ENCODE data around the gene PRICKLE2.

Gene PRICKLE2

GRCh38 chr3:64187065-64187959 lies 38.0 kb downstream of the PRICKLE2 start:
- no peak for DNase-seq

- DNase-seq: no peak
Observed at GRCh38 chr3:64186667-64187064, 38.6 kb downstream of the PRICKLE2 start.

DNA sequence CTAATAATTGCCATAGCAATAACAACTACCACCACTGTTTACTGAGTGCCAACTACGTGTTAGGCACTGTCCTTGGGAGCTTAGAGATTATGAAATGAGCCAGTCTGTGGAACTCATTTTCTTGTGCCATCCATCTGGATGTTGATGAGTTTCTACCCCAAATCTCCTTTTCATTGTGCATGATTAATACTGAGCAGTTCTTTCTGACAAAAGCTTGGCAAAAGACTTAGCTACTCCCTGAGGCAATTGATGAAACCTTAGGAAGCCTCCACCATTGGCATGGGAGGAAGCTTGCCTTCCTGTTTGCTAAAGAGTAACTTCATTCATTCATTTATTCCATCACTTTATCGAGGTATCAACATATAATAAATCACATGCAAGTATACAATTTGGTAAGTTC lies 39.8 kb downstream of the PRICKLE2 start:
- DNase-seq: no peak

GRCh38 chr3:64184621-64185020 lies 40.6 kb downstream of the PRICKLE2 start:
- DNase-seq: no peak

GRCh38 chr3:64179860-64180259 lies 45.4 kb downstream of the PRICKLE2 start:
- no peak for DNase-seq

GRCh38 chr3:64179249-64179648 lies 46.0 kb downstream of the PRICKLE2 start:
- DNase-seq: no peak

GRCh38 chr3:64178419-64178818 lies 46.8 kb downstream of the PRICKLE2 start:
- no peak for DNase-seq

DNA sequence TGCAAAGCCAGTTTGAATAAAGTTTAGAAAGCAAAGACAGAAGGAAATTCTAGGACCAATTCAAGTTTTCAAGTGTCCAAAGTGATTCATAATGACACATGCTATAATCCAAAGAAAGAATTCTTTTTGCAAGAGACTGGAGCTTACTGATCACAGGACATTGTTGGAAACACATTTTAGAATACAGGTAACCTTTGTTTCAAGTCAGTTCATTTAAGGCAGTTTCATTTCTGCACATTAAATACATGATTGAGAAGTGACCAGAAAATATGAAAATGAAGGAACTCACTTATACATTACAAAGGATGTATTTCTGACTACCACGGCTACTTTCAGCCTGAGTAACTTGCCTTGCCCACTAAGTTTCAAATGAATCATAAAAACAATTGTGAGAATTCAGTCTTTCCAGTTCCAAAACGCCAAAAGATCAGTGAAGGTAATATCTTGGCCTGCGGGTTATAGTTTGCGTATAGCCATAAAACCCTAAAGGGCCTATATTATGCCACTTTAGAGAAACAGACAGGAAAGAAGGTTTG lies 48.7 kb downstream of the PRICKLE2 start:
- DNase-seq: no peak

GRCh38 chr3:64174328-64174727 lies 50.9 kb downstream of the PRICKLE2 start:
- DNase-seq: no peak

DNA sequence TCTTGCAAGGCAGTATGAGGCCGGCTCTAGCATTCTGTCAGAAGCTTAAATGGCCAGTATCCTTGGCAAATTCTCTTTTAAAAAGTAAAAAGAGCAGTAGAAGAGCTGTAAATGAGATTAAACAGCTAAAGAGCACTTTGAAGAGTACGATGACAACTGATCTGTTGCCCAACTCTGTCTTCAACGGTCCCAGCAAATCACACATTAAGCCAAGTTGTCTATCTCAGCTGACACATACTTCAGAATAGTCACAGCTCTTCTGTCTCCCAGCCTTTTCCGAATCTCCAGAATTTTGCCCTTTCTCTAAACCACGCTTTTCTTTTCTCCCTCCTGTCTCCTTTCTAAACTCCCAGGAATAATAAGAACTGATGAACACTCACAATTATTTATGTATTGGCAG lies 51.7 kb downstream of the PRICKLE2 start:
- no peak for DNase-seq

- no peak for DNase-seq
Observed at GRCh38 chr3:64170270-64170669, 55.0 kb downstream of the PRICKLE2 start.

- no peak for DNase-seq
Observed at GRCh38 chr3:64167868-64168267, 57.4 kb downstream of the PRICKLE2 start.

GRCh38 chr3:64167351-64167750 lies 57.9 kb downstream of the PRICKLE2 start:
- DNase-seq: no peak

- no peak for DNase-seq
Observed at GRCh38 chr3:64166584-64167162, 58.6 kb downstream of the PRICKLE2 start.

GRCh38 chr3:64164349-64164748 lies 60.9 kb downstream of the PRICKLE2 start:
- DNase-seq: no peak

GRCh38 chr3:64163755-64164148 lies 61.5 kb downstream of the PRICKLE2 start:
- DNase-seq: no peak

GRCh38 chr3:64163019-64163754 lies 62.1 kb downstream of the PRICKLE2 start:
- no peak for DNase-seq

DNA sequence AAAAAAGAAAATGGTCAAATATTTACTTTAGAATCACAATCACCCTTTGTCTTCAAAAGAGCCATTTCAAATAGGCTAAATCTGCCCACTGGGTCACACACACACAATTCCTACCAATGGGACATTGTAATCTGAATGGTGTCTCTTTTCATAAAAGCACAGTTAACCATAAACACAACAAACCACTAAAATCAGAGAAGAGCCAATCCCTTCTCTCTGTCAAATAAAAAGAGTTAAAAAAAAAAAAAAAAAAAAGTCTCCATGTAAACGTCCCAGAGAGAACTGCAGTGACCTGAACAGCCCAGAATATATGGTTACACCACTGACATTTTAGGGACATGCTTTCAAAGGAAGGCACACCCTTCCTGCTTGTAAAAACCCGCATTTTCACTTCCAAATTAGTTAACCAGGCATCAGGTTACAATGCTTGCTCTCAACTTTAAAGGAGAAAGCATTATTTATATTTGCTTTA lies 63.7 kb downstream of the PRICKLE2 start:
- DNase-seq: no peak

DNA sequence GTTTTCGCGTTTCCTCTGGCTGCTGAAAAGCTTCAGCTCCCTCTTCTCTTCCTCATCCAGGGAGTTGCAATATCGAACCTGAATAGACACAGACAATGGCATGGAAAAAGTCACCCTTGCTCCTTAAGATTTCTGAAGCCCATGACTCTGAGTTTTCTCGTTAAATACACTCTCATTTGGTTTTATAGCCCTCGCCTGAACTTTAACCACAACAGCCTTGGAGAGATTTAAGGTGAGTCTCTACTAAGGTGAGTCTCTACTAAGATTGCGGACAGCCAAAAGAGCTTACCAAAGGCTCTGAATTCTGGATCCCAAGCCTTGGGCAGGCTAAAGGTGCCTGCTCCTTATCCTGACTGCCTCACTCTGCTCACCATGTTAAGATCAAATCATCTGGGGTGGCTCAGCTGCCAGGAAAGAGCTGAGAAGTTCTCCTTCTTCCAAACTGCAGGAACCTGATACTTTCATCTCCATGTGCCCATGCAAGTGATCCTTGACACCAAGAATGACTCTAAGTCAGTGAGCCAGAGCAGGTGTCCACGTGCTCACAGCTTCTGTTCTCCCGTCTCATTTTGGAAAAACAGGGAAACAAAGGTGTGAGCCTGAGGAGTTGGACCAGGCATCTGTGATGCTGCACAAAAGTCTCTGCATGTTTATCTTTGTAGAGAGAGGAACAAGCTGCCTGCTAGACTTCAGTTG lies 65.1 kb downstream of the PRICKLE2 start:
- no peak for DNase-seq

DNA sequence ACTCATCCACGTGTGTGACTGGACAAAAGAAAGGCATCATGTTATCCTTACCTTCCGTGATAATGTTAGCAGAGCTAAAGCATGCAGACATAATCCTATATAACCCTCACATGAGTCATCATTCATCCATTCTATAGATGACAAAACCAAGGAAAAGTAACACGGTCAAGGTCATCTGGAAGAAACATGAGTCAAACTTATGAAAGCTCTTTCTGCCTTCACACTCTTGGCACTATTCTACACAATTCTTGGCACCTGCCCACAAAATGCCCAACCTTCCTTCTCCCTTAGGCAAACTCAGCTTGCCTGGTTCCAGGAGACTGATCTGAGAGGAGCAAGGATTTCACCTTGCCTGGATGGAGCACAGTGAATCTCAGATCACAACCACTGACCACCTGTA lies 66.9 kb downstream of the PRICKLE2 start:
- no peak for DNase-seq

GRCh38 chr3:64157150-64158035 lies 67.9 kb downstream of the PRICKLE2 start:
- no peak for DNase-seq

DNA sequence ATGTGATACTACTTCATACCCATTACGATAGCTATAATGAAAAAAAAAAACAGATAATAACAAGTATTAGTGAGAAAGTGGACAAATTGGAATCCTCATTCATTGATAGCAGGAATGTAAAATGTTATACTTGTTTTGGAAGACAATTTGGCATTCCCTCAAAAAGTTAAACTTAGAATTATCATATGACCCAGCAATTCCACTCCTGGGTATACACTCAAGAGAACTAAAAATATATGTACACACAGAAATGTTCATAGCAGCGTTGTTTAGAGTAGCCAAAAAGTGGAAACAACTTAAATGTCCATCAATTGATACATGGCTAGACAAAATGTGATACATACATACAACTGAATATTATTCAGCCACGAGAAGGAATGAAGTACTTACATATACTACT lies 69.9 kb downstream of the PRICKLE2 start:
- no peak for DNase-seq
